A549 (cell line): Measurements from ENCODE around the gene NAALADL1.

ENCODE experiments used
- CEBPB ChIP-seq, 2 experiments: fragments of >200 bp in 1 of 2; sonication (Bioruptor Twin) in 1 of 2; formaldehyde crosslinking in 1 of 2; IDR thresholded peaks; 2 replicates each; pipeline ENCODE4 v1.6.1; 2012 to 2016
- CTCF ChIP-seq: fragments of >200 bp; sonication (Bioruptor Twin); formaldehyde crosslinking; IDR thresholded peaks from 3 replicates; pipeline ENCODE4 v1.5.1; 2016
- EHF ChIP-seq: fragments of 250-450 bp; sonication (Bioruptor Pico); IDR thresholded peaks from 2 replicates; pipeline ENCODE4 v1.5.0; 2020; ENCODE audit warnings: mild to moderate bottlenecking
- EHMT2 ChIP-seq: fragments of 200-600 bp; sonication (generic); IDR thresholded peaks from 2 replicates; pipeline ENCODE4 v1.6.1; 2016; ENCODE audit warnings: antibody characterized with exemption, low read depth, mild to moderate bottlenecking, moderate library complexity
- KDM5A ChIP-seq: fragments of 200-600 bp; sonication (generic); IDR thresholded peaks from 2 replicates; pipeline ENCODE4 v1.6.1; 2016; ENCODE audit warnings: antibody characterized with exemption, mild to moderate bottlenecking
- MAFK ChIP-seq: fragments of 450-650 bp; IDR thresholded peaks from 2 replicates; pipeline ENCODE4 v1.6.1; 2014; ENCODE audit not compliant: partially characterized antibody
- MAX ChIP-seq: IDR thresholded peaks from 2 replicates; pipeline ENCODE4 v1.6.1; 2012
- NR3C1 ChIP-seq: fragments of >200 bp; sonication (Bioruptor Twin); formaldehyde crosslinking; IDR thresholded peaks from 3 replicates; pipeline ENCODE4 v1.6.1; 2017
- PBX3 ChIP-seq: IDR thresholded peaks from 2 replicates; pipeline ENCODE4 v1.6.1; 2012
- POLR2A ChIP-seq: IDR thresholded peaks from 2 replicates; pipeline ENCODE4 v1.6.1; 2012; ENCODE audit warnings: mild to moderate bottlenecking, low read length
- USF2 ChIP-seq: fragments of 450-650 bp; IDR thresholded peaks from 2 replicates; pipeline ENCODE4 v1.6.1; 2014; ENCODE audit warnings: antibody characterized with exemption
- ZNF302 ChIP-seq: fragments of 250-450 bp; sonication (Bioruptor Pico); IDR thresholded peaks from 2 replicates; pipeline ENCODE4 v1.9.0; 2021; ENCODE audit warnings: inconsistent platforms, mild to moderate bottlenecking, moderate library complexity

- TF ChIP-seq ZNF302 (CRISPR knock-in tag), result no peak
- TF ChIP-seq USF2, result no peak
- TF ChIP-seq EHMT2, result no peak
- no peak for TF ChIP-seq CTCF
- no peak for TF ChIP-seq MAX
- no peak for TF ChIP-seq KDM5A
- TF ChIP-seq POLR2A, result no peak
- no peak for TF ChIP-seq NR3C1
- TF ChIP-seq EHF (CRISPR knock-in tag), result no peak
- no peak for TF ChIP-seq CEBPB (IDR thresholded peaks at IDR 0.05)
- TF ChIP-seq MAFK, result no peak
- TF ChIP-seq PBX3, result no peak
These were observed 24.9 kb upstream of the NAALADL1 start for GRCh38 chr11:65083134-65083833.
